H1 (cell line): ENCODE data around the gene CTF1. TPM values are rescaled to one million over a fixed set of nuclear protein-coding genes. Genes with fewer than 3 reads are reported as not detected.

Experiments used
- CTCF ChIA-PET: fragments of 300-600 bp; sonication (Branson Sonifier 250); formaldehyde crosslinking; loops from one replicate; lab custom pipeline; 2021; ENCODE audit not compliant: partially characterized antibody; lab: Charles Lee
- POLR2A ChIA-PET: fragments of 300-600 bp; sonication (Branson Sonifier 250); formaldehyde crosslinking; loops from one replicate; lab custom pipeline; 2021; ENCODE audit warnings: inconsistent platforms; ENCODE audit not compliant: partially characterized antibody; lab: Charles Lee
- DNase-seq, 2 experiments: peaks; one replicate each; pipeline versions ENCODE4 v3.0.0 to v3.0.0-alpha.2; 2010 to 2022; ENCODE audit warnings: low spot score in 2 of 2, low read depth in 1 of 2, mixed read lengths in 1 of 2
- FAIRE-seq: peaks from 2 replicates; lab custom pipeline; 2011; peaks lifted over from hg19 to GRCh38; lab: Jason Lieb, UNC
- H2AFZ ChIP-seq: 2 replicates; pipeline ENCODE4 v1.8.1; 2012; ENCODE audit warnings: low read length, inconsistent platforms
- H2AK5ac ChIP-seq: 2 replicates; pipeline ENCODE4 v1.6.1; 2013; ENCODE audit warnings: low read depth, low read length
- H2BK120ac ChIP-seq: replicated peaks from 2 replicates; pipeline ENCODE3; 2013; ENCODE audit warnings: low read depth, low read length, inconsistent platforms
- H2BK12ac ChIP-seq: 2 replicates; pipeline ENCODE4 v1.6.1; 2013; ENCODE audit warnings: low read depth, low read length
- H2BK15ac ChIP-seq: 2 replicates; pipeline ENCODE4 v1.6.1; 2013; ENCODE audit warnings: low read length
- H2BK20ac ChIP-seq: 2 replicates; pipeline ENCODE4 v1.6.1; 2013; ENCODE audit warnings: low read length
- H2BK5ac ChIP-seq: 2 replicates; pipeline ENCODE4 v1.6.1; 2013; ENCODE audit warnings: low read depth, low read length
- H3K14ac ChIP-seq: 2 replicates; pipeline ENCODE4 v1.6.1; 2013; ENCODE audit warnings: inconsistent platforms; ENCODE audit not compliant: insufficient read length
- H3K18ac ChIP-seq: 2 replicates; pipeline ENCODE4 v1.6.1; 2013; ENCODE audit warnings: low read length; ENCODE audit errors: extremely low read depth
- H3K23ac ChIP-seq: 2 replicates; pipeline ENCODE4 v1.6.1; 2013; ENCODE audit warnings: inconsistent platforms; ENCODE audit not compliant: insufficient read length
- H3K23me2 ChIP-seq: 2 replicates; pipeline ENCODE4 v1.6.1; 2013; ENCODE audit warnings: low read depth, low read length
- H3K27ac ChIP-seq: 2 replicates; pipeline ENCODE4 v1.6.1; 2011; ENCODE audit warnings: low read depth, low read length, inconsistent platforms
- H3K27me3 ChIP-seq, 4 experiments: replicated peaks in 1 of 4; 1 replicate in 1 of 4; 2 replicates in 3 of 4; pipeline versions ENCODE4 v1.6.1 to v1.8.1; 2011 to 2013; ENCODE audit warnings: low read length in 3 of 4, mild to moderate bottlenecking in 3 of 4, inconsistent platforms in 2 of 4, mixed read lengths in 2 of 4, moderate library complexity in 1 of 4; ENCODE audit not compliant: control insufficient read depth in 3 of 4, insufficient read depth in 3 of 4; ENCODE audit errors: extremely low read depth in 1 of 4
- H3K36me3 ChIP-seq, 4 experiments: 2 replicates each; pipeline versions ENCODE4 v1.6.1 to v1.8.1; 2011 to 2013; ENCODE audit warnings: mild to moderate bottlenecking in 4 of 4, low read length in 3 of 4, moderate library complexity in 2 of 4, control low read depth in 1 of 4, inconsistent platforms in 1 of 4; ENCODE audit not compliant: insufficient read depth in 4 of 4, control insufficient read depth in 2 of 4
- H3K4ac ChIP-seq: replicated peaks from 2 replicates; pipeline ENCODE3; 2013; ENCODE audit warnings: low read length, low read depth, mixed read lengths, inconsistent platforms; ENCODE audit not compliant: insufficient read length
- H3K4me1 ChIP-seq, 4 experiments: replicated peaks in 1 of 4; 1 replicate in 1 of 4; 2 replicates in 3 of 4; pipeline versions ENCODE4 v1.6.1 to v1.8.1; 2011 to 2013; ENCODE audit warnings: low read length in 3 of 4, inconsistent platforms in 2 of 4, mixed read lengths in 1 of 4; ENCODE audit not compliant: insufficient read depth in 4 of 4, control insufficient read depth in 3 of 4
- H3K4me2 ChIP-seq, 2 experiments: 2 replicates each; pipeline versions ENCODE4 v1.6.1 to v1.8.1; 2011 to 2013; ENCODE audit warnings: low read depth in 2 of 2, low read length in 2 of 2, control low read depth in 1 of 2, inconsistent platforms in 1 of 2, mild to moderate bottlenecking in 1 of 2; ENCODE audit not compliant: insufficient read depth in 1 of 2
- H3K4me3 ChIP-seq, 4 experiments: fragments of 200-600, 300-600 bp in 1 of 4; sonication (generic), shearing (Covaris generic), sonication (Bioruptor Twin) in 1 of 4; 2 replicates each; pipeline versions ENCODE4 v1.5.1 to v1.8.1; 2011 to 2016; ENCODE audit warnings: low read length in 4 of 4, low read depth in 3 of 4, control low read depth in 2 of 4, inconsistent platforms in 2 of 4, mild to moderate bottlenecking in 2 of 4, mixed read lengths in 1 of 4, moderate library complexity in 1 of 4; ENCODE audit not compliant: insufficient read depth in 2 of 4; ENCODE audit errors: extremely low read depth in 1 of 4
- H3K56ac ChIP-seq: replicated peaks from 2 replicates; pipeline ENCODE3; 2013; ENCODE audit warnings: low read depth, mild to moderate bottlenecking, mixed read lengths, low read length, inconsistent platforms; ENCODE audit not compliant: insufficient read length
- H3K79me1 ChIP-seq: 2 replicates; pipeline ENCODE4 v1.6.1; 2013; ENCODE audit warnings: low read depth, low read length, control low read depth
- H3K79me2 ChIP-seq, 2 experiments: 2 replicates each; pipeline versions ENCODE4 v1.6.1 to v1.8.1; 2012 to 2013; ENCODE audit warnings: low read length in 2 of 2, mild to moderate bottlenecking in 2 of 2, inconsistent platforms in 1 of 2; ENCODE audit not compliant: insufficient read depth in 2 of 2, control insufficient read depth in 1 of 2
- H3K9ac ChIP-seq, 4 experiments: replicated peaks in 1 of 4; 1 replicate in 1 of 4; 2 replicates in 3 of 4; pipeline versions ENCODE4 v1.6.1 to v1.8.1; 2011 to 2013; ENCODE audit warnings: low read depth in 3 of 4, low read length in 3 of 4, control low read depth in 2 of 4, mild to moderate bottlenecking in 2 of 4, moderate library complexity in 2 of 4, inconsistent platforms in 1 of 4; ENCODE audit errors: extremely low read depth in 1 of 4
- H3K9me3 ChIP-seq, 2 experiments: 2 replicates each; pipeline versions ENCODE4 v1.6.1 to v1.8.1; 2012 to 2013; ENCODE audit warnings: mild to moderate bottlenecking in 2 of 2, moderate library complexity in 2 of 2, control low read depth in 1 of 2, inconsistent platforms in 1 of 2, low read depth in 1 of 2, low read length in 1 of 2, mixed read lengths in 1 of 2; ENCODE audit not compliant: insufficient read depth in 2 of 2
- H4K20me1 ChIP-seq, 2 experiments: replicated peaks in 1 of 2; 2 replicates each; pipeline versions ENCODE3 to v1.8.1; 2011 to 2013; ENCODE audit warnings: inconsistent platforms in 2 of 2, low read length in 2 of 2, mild to moderate bottlenecking in 1 of 2; ENCODE audit not compliant: insufficient read depth in 2 of 2, control insufficient read depth in 1 of 2
- H4K5ac ChIP-seq: 2 replicates; pipeline ENCODE4 v1.6.1; 2013; ENCODE audit warnings: low read length, low read depth, mixed read lengths, inconsistent platforms; ENCODE audit not compliant: insufficient read length
- H4K8ac ChIP-seq: 2 replicates; pipeline ENCODE4 v1.8.0; 2013; ENCODE audit warnings: mild to moderate bottlenecking, moderate library complexity, low read length, inconsistent platforms; ENCODE audit not compliant: insufficient read depth; ENCODE audit errors: extremely low read depth
- H4K91ac ChIP-seq: replicated peaks from 2 replicates; pipeline ENCODE3; 2013; ENCODE audit warnings: low read length, mixed read lengths, inconsistent platforms; ENCODE audit not compliant: insufficient read length
- CREB1 ChIP-seq: IDR thresholded peaks from 2 replicates; pipeline ENCODE4 v1.6.1; 2012; ENCODE audit warnings: inconsistent platforms
- HDAC6 ChIP-seq: IDR thresholded peaks from one replicate; pipeline ENCODE4 v1.7.1; 2012; ENCODE audit warnings: low read depth, mild to moderate bottlenecking, inconsistent platforms, low read length, moderate library complexity
- KDM1A ChIP-seq: fragments of 200-600, 300-600 bp; sonication (generic); IDR thresholded peaks from 2 replicates; pipeline ENCODE4 v1.7.1; 2016; ENCODE audit warnings: mild to moderate bottlenecking, low read length, borderline replicate concordance
- RAD21 ChIP-seq, 2 experiments: IDR thresholded peaks in 1 of 2; conservative IDR thresholded peaks in 1 of 2; 2 replicates each; pipeline ENCODE4 v1.6.1; 2011; ENCODE audit warnings: low read depth in 2 of 2, low read length in 2 of 2, improper control_type of control experiment in 1 of 2, inconsistent platforms in 1 of 2, mild to moderate bottlenecking in 1 of 2, moderate library complexity in 1 of 2
- RBBP5 ChIP-seq: IDR thresholded peaks from 2 replicates; pipeline ENCODE4 v1.7.1; 2012; ENCODE audit warnings: low read depth, mild to moderate bottlenecking, inconsistent platforms, low read length, moderate library complexity, borderline replicate concordance
- SUZ12 ChIP-seq: fragments of 200-600 bp; sonication (generic); IDR thresholded peaks from 2 replicates; pipeline ENCODE4 v1.6.1; 2012; ENCODE audit warnings: mild to moderate bottlenecking, inconsistent platforms, low read length, moderate library complexity, mixed read lengths
- WGBS, 2 experiments: shearing (Covaris generic) in 1 of 2; methylation state at CpG; one replicate each; pipeline versions ENCODE4 v1.1.6 to v1.1.7; 2013 to 2015; ENCODE audit warnings: low lambda C conversion rate in 2 of 2, mixed read lengths in 2 of 2, inconsistent platforms in 1 of 2, low coverage in 1 of 2, missing lambda C conversion rate in 1 of 2; ENCODE audit not compliant: insufficient replicate concordance in 2 of 2, insufficient coverage in 1 of 2, insufficient read length in 1 of 2; ENCODE audit errors: extremely low coverage in 1 of 2, missing lambda C conversion rate in 1 of 2; 5-methylcytosine and 5-hydroxymethylcytosine counted together
- polyA plus RNA-seq, 7 experiments: library from polyadenylated mRNA; depleted of rRNA in 3 of 7; stranded (reverse) in 5 of 7; unstranded in 2 of 7; fragments of >200 nt in 5 of 7; fragments of 200-250 nt in 2 of 7; gene quantifications; 1 replicate in 5 of 7; 2 replicates in 1 of 7; 4 replicates in 1 of 7; pipeline versions ENCODE4 v1.2.1 to v1.2.3, GENCODE V29; 2011 to 2013; ENCODE audit warnings: missing spikeins in 2 of 7, mixed read lengths in 2 of 7
- total RNA-seq: library from RNA; stranded (reverse); fragmentation: NEBNext Ultra II Directional; extraction: Animal tissue kit (Norgen Biotek cat#: 25700); gene quantifications from 2 replicates; pipeline ENCODE4 v1.2.1, GENCODE V29; 2021

The CTF1 gene
- total and polyA plus RNA-seq, 2 of the 8 experiments (the other 6 are each of a cell fraction or from before 2014, with no cell fraction given): 0.97 to 3.4 TPM

DNA sequence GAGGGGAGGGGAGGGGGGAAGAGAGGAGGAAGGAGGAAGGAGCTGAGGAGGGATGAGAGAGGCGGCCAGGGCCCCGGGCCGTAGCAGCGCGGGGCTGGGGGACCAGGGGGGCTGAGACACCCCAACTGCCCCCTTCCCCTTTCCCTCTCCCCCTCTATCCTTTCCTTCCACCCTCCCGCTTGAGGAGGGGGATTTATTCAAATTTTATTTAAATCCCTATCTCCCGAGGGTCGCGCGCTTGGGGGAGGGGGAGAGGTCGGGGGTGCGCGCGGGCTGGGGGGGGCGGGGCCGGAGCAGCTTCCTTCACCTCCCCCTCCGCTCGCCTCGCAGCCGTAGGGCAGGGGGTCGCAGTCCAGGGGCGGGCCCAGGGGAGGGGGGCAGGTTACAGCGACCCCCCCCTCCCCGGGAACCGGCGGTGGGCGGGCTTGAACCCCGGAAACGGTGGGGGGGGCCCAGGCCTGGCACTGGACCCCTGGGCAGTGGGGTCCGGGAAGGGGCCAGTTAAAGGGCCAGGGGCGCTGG is 27.2 kb downstream of the CTF1 start, which contains the start of gene FBXL19:
Gene FBXL19, plus strand, starts transcription at position 19 of the 522 bp plus-strand sequence. CDS start 2,183 bp downstream, outside the sequence.
- peak within 1 kb of the TSS; percentile 73 for H2AFZ ChIP-seq
- CTCF ChIA-PET: no interaction called here
- H2BK5ac ChIP-seq: peak within 1 kb of the TSS; percentile 99
- H2BK12ac ChIP-seq: peak within 1 kb of the TSS; percentile 97; the same call in 1 of the 2 replicates
- H2BK15ac ChIP-seq: no peak within 1 kb of the TSS
- H3K4me3 ChIP-seq: peak within 1 kb of the TSS; percentile 57 to 88 (median 84)
- H3K18ac ChIP-seq: peak within 1 kb of the TSS; percentile 90
- peak within 1 kb of the TSS; percentile 71 to 91 for H3K4me2 ChIP-seq
- no peak within 1 kb of the TSS for H3K14ac ChIP-seq
- peak within 1 kb of the TSS; percentile 98; the same call in 1 of the 2 replicates for H4K8ac ChIP-seq
- H3K23ac ChIP-seq: no peak within 1 kb of the TSS
- H4K20me1 ChIP-seq: peaks cover 2 to 3% of the 10 kb centered on the region in 2 experiments
- POLR2A ChIA-PET: interaction anchor here (0.6 to 8.2 kb wide), 10 partner anchors 14 to 149 kb away, joined by 3 to 105 read pairs (median 4); partner anchors contain the start of genes CTF1 and ORAI3
- peak within 1 kb of the TSS; percentile 96 for H4K91ac ChIP-seq
- H3K9me3 ChIP-seq: no peaks in the 10 kb centered on the region
- no peak within 1 kb of the TSS for H3K4ac ChIP-seq
- H2AK5ac ChIP-seq: no peak within 1 kb of the TSS; the same call in 1 of the 2 replicates
- no peak for FAIRE-seq
- 0% methylated on average over 1 of the region's 31 CpGs; no CpG with 5 or more reads in 1 of the 2 experiments for WGBS, 2 experiments
- peaks cover 8% of the 10 kb centered on the region; the same call in 1 of the 2 replicates for H3K23me2 ChIP-seq
- no peak within 1 kb of the TSS for H2BK120ac ChIP-seq
- no peak for DNase-seq
- peaks cover 0 to 9% (median 2%) of the 10 kb centered on the region in 4 experiments; a peak in 4 of 7 replicates for H3K4me1 ChIP-seq
- H3K56ac ChIP-seq: peak within 1 kb of the TSS; percentile 87
- peaks cover 0 to 10% of the 10 kb centered on the region in 2 experiments; a peak in 2 of 4 replicates for H3K79me2 ChIP-seq
- H3K9ac ChIP-seq: peak within 1 kb of the TSS; percentile 37 to 94 (median 85)
- peak within 1 kb of the TSS; percentile 98 for H3K27ac ChIP-seq
- peak within 1 kb of the TSS; percentile 41 for H4K5ac ChIP-seq
- no peak within 1 kb of the TSS for H2BK20ac ChIP-seq
- peaks cover 0 to 4% (median 1%) of the 10 kb centered on the region in 4 experiments; a peak in 2 of 8 replicates for H3K36me3 ChIP-seq
- no peaks in the 10 kb centered on the region for H3K27me3 ChIP-seq
- peaks cover 4% of the 10 kb centered on the region for H3K79me1 ChIP-seq
- no peak for TF ChIP-seq HDAC6
- TF ChIP-seq RBBP5: 0 out of 2 replicates have a peak, but pooled peaks have one; percentile 3
- TF ChIP-seq RAD21 (IDR thresholded peaks at IDR 0.05 in 1 of 2, conservative IDR thresholded peaks at IDR 0.05 in 1 of 2; ENCODE audit: low read depth in 2 of 2, low read length in 2 of 2): no peak
- no peak for TF ChIP-seq CREB1
- peak; percentile 62; the same call in 1 of the 2 replicates for TF ChIP-seq KDM1A
- no peak for TF ChIP-seq SUZ12
